UCSD-AML1 (cell line): ENCODE data around the gene NBL1.

Experiments
- DNase-seq: peaks from one replicate; lab custom pipeline; 2025; ENCODE audit not compliant: unreplicated experiment; lab: John Stamatoyannopoulos, UW

NBL1 gene

DNA sequence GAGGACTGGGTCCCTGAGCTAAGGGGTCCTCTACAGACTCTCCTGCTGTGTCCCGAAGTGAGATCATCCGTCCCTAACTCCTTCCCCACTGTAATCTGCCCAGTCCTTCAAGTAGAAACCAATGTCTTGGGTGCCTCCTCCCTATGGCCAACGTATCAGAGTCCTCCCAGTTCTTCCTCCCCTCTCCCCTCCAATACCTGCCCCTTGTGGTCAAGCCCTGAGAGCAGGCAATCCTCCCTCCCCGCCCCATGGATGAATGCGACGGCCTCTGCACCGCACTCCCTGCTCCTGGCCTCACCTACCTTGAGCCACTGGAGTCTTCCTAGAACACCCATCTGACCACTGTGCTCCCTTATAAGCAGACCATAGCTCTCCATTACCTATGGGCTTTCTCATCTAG, 51.7 kb downstream of the NBL1 start:
- DNase-seq: no peak

DNA sequence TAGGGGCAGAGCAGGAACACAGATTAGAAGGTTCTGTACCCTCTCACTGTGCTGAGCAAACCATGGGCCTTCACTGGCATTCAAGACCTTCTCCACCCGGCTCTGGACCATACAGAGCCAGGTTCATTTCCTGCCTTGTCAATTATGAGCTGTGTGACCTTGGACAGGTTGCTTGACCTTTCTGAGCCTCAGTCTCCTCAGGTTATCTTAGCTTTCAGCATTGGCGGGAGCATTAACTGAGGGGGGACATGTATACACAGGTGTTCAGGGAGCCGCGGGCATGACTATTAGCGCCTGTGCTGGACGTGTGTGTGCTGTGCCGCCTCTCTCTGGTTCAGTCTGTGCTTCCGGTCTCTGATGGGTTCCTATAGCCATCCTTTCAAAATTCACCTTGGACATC, 52.7 kb downstream of the NBL1 start:
- no peak for DNase-seq

- no peak for DNase-seq
These were observed 54.1 kb downstream of the NBL1 start for GRCh38 chr1:19698181-19698580.

- no peak for DNase-seq
These were observed 56.1 kb downstream of the NBL1 start for GRCh38 chr1:19700079-19700777.

- no peak for DNase-seq
These were observed 59.2 kb downstream of the NBL1 start for GRCh38 chr1:19703280-19703679.

GRCh38 chr1:19704247-19705113, 60.4 kb downstream of the NBL1 start:
- peak; percentile 41 for DNase-seq

DNA sequence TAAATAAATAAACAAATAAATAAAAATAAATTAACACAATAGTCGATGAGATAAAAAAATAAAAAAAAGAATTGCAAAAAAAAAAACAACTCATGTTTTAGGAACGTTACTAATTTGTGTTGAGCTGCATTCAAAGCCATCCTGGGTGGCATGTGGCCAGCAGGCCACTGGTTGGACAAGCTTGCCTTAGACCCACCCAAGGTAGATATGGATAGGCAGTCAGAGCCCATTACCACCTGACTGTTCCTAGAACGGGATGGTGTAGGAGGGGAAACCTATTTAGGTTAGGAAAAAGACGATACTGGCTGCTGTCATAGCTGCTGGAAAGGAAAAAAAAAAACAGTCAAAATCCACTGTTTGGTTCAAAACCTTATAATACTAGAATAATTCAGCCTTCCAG, 61.4 kb downstream of the NBL1 start:
- no peak for DNase-seq

GRCh38 chr1:19706136-19706535, 62.0 kb downstream of the NBL1 start:
- no peak for DNase-seq
